ENCODE data around the gene BOK. TPM values are rescaled to one million over a fixed set of nuclear protein-coding genes. Genes with fewer than 3 reads are reported as not detected.
"Not testable (repeated sequence)": the region's sequence is repeated elsewhere in the genome, so short reads cannot be mapped to it uniquely, and the experiment has no call there.

Gene BOK
- total RNA-seq, 1 donor from 2014 or later, result 35.4 TPM

DNA sequence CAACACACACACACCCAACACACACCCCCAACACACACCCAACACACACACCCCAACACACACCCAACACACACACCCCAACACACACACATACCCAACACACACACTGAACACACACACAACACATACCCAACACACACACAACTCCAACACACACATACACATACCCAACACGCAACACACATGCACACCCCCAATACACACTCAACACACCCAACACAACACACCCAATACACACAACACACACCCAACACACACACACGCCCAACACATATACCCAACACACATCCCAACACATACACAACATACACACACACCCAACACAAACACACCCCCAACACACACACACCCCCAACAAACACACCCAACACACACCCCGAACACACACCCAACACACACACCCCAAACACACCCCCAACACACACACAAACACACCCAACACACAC lies 42.0 kb upstream of the BOK start:
- intact Hi-C loops (cut with DNase I), result no loop called here
- no peaks in the 10 kb centered on the region for H3K9me3 ChIP-seq

DNA sequence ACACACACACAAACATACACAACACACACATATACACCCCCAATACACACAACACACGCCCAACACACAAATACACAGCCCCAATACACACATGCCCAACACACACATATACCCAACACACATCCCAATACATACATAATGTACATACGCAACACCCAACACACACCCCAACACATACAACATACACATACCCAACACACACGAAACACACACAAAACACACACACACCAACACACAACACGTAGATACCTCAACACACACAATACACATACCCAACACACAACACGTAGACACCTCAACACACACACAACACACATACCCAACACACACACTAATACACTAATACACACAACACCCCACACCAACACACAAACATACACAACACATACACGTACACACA lies 41.2 kb upstream of the BOK start:
- Histone ChIP-seq H3K9me3 (no peaks in the 10 kb centered on the region), H3K4me3 (no peak overlapping the region), H3K4me1 (no peaks in the 10 kb centered on the region), H3K27me3 (no peaks in the 10 kb centered on the region), H3K36me3 (no peaks in the 10 kb centered on the region), H3K27ac (no peak overlapping the region)
- intact Hi-C loops (cut with DNase I), result no loop called here
- TF ChIP-seq, protein P1, sequence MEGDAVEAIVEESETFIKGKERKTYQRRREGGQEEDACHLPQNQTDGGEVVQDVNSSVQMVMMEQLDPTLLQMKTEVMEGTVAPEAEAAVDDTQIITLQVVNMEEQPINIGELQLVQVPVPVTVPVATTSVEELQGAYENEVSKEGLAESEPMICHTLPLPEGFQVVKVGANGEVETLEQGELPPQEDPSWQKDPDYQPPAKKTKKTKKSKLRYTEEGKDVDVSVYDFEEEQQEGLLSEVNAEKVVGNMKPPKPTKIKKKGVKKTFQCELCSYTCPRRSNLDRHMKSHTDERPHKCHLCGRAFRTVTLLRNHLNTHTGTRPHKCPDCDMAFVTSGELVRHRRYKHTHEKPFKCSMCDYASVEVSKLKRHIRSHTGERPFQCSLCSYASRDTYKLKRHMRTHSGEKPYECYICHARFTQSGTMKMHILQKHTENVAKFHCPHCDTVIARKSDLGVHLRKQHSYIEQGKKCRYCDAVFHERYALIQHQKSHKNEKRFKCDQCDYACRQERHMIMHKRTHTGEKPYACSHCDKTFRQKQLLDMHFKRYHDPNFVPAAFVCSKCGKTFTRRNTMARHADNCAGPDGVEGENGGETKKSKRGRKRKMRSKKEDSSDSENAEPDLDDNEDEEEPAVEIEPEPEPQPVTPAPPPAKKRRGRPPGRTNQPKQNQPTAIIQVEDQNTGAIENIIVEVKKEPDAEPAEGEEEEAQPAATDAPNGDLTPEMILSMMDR (IDR thresholded peaks at IDR 0.05), result no peak
- no peak for DNase-seq (ENCODE audit: low spot score in 2 of 2)

More for the DNA sequence above, 42.0 kb upstream of the BOK start:
- Histone ChIP-seq H3K27me3 (no peaks in the 10 kb centered on the region), H3K36me3 (no peaks in the 10 kb centered on the region), H3K4me3 (no peak overlapping the region), H3K27ac (no peak overlapping the region), H3K4me1 (no peaks in the 10 kb centered on the region)
- no peak for DNase-seq (ENCODE audit: low spot score in 2 of 2)
- TF ChIP-seq, protein P1 (IDR thresholded peaks at IDR 0.05), result no peak

DNA sequence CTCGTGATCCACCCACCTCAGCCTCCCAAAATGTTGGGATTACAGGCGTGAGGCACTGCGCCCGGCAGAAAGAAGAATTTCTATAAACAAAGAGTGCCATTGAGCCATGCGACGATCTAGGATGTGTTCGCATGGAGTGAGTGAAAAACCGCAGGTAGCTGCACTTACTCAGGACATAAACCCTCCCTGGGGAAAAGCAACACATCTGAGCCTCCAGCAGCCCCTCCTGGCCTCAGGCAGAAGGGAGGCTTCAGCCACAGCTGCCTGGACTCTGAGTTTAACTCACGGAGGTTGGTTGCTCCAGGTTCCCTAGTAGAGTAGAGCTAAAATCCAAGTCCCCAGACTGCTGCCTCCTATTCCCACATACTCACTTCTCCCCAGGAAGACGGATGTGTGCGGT lies 38.9 kb upstream of the BOK start:
- Histone ChIP-seq H3K4me3 (no peak overlapping the region), H3K4me1 (no peaks in the 10 kb centered on the region), H3K27me3 (no peaks in the 10 kb centered on the region), H3K36me3 (no peaks in the 10 kb centered on the region), H3K9me3 (no peaks in the 10 kb centered on the region), H3K27ac (no peak overlapping the region)
- DNase-seq (ENCODE audit: low spot score in 2 of 2), result no peak
- TF ChIP-seq, protein P1 (IDR thresholded peaks at IDR 0.05), result no peak
- intact Hi-C loops (cut with DNase I), result no loop called here

DNA sequence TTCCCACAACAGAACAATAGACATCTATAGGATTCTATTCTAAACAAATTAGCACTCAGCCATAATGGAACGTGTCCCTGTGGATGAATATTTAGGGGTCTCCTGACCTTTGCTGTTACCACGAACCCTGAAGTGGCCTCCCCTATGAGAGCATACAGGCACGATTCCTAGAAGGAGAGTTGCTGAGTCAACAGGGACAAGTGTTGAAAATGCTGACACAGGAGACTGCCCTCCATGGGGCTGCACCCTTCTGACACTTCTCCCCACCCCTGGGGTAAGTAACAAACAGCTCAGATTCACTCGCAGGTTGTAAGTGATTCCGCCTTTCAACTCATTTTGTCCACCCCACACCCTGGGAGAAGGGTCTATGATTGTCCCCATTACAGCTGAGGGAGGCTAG lies 36.1 kb upstream of the BOK start:
- intact Hi-C loops (cut with DNase I), result no loop called here
- TF ChIP-seq, protein P1 (IDR thresholded peaks at IDR 0.05), result no peak
- Histone ChIP-seq H3K9me3 (no peaks in the 10 kb centered on the region), H3K4me3 (no peak overlapping the region), H3K27ac (no peak overlapping the region), H3K36me3 (no peaks in the 10 kb centered on the region), H3K27me3 (no peaks in the 10 kb centered on the region), H3K4me1 (no peaks in the 10 kb centered on the region)
- DNase-seq (ENCODE audit: low spot score in 2 of 2), result no peak

DNA sequence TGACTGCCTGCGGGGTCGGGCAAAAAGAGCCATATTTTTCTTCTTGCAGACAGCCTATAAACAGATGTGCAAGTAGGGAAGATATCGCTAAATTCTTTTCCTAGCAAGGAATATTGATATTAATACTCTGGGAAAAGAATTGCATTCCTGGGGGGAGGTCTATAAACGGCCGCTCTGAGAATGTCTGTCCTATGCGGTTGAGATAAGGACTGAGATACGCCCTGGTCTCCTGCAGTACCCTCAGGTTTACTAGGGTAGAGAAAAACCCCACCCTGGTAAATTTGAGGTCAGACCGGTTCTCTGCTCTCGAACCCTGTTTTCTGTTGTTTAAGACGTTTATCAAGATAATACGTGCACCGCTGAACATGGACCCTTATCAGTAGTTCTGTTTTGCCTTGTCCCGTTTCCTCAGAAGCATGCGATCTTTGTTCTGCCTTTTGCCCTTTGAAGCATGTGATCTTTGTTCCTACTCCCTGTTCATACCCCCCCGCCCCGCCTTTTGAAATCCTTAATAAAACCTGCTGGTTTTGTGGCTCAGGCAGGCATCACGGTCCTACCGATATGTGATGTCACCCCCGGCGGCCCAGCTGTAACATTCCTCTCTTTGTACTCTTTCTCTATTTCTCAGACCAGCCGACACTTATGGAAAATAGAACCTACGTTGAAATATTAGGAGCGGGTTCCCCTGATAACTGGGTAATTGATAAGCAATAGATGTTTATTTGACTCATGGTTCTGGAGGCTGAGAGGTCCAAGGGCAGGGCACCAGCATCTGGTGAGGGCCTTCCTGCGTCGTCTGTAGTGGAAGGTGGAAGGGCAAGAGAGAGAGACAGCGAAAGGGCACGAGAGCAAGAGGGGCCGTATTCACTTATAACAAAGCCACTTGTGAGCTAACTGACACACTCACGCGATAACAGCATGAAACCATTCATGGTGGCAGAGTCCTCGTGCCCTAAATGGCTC lies 32.4 kb upstream of the BOK start:
- DNase-seq (ENCODE audit: low spot score in 2 of 2); H3K4me1 ChIP-seq; H3K9me3 ChIP-seq; H3K4me3 ChIP-seq; H3K27me3 ChIP-seq; H3K36me3 ChIP-seq; intact Hi-C loops (cut with DNase I); H3K27ac ChIP-seq: not testable (repeated sequence)

DNA sequence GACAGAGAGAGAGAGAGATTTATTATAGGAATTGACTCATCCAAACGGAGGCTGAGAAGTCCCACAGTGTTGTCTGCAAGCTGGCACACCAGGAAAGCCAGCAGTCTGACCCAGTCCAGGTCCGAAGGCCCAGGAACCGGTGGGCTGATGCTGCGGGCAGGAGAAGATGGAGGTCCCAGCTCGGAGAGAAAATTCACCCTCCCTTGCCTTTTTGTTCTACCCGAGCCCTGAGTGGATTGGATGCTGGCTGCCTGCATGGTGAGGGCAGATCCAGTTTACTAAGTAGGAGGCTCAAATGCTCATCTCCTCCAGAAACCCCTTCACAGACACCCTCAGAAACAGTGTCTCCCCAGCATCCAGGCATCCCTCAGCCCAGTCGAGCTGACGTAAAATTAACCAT lies 28.0 kb upstream of the BOK start:
- Histone ChIP-seq H3K36me3 (no peaks in the 10 kb centered on the region), H3K27me3 (no peaks in the 10 kb centered on the region), H3K4me1 (no peaks in the 10 kb centered on the region), H3K4me3 (no peak overlapping the region), H3K9me3 (no peaks in the 10 kb centered on the region), H3K27ac (no peak overlapping the region)
- intact Hi-C loops (cut with DNase I), result no loop called here
- TF ChIP-seq, protein P1 (IDR thresholded peaks at IDR 0.05), result no peak
- DNase-seq (ENCODE audit: low spot score in 2 of 2), result no peak
